Duodenal mucosa (tissue), 2 donors: ENCODE measurements around the gene ENO2.
"Not testable (repeated sequence)": the region's sequence is repeated elsewhere in the genome, so short reads cannot be mapped to it uniquely, and the experiment has no call there.

Experiments used
- H3K27ac ChIP-seq: one replicate; pipeline ENCODE4 v1.7.0; 2013; ENCODE audit warnings: low read depth, low read length
- H3K27me3 ChIP-seq, 2 donors: one replicate each; pipeline ENCODE4 v1.7.0; 2013; ENCODE audit warnings: low read length in 2 of 2, control low read depth in 1 of 2; ENCODE audit not compliant: insufficient read depth in 2 of 2, control insufficient read depth in 1 of 2
- H3K36me3 ChIP-seq, 2 donors: one replicate each; pipeline ENCODE4 v1.7.0; 2013; ENCODE audit warnings: low read length in 2 of 2, control low read depth in 1 of 2; ENCODE audit not compliant: insufficient read depth in 2 of 2, control insufficient read depth in 1 of 2
- H3K4me1 ChIP-seq, 2 donors: one replicate each; pipeline ENCODE4 v1.7.0; 2013; ENCODE audit warnings: low read length in 2 of 2, control low read depth in 1 of 2; ENCODE audit not compliant: insufficient read depth in 2 of 2, control insufficient read depth in 1 of 2
- H3K4me3 ChIP-seq, 2 donors: one replicate each; pipeline ENCODE4 v1.7.0; 2013; ENCODE audit warnings: low read length in 2 of 2, low read depth in 1 of 2
- H3K9ac ChIP-seq, 2 donors: one replicate each; pipeline ENCODE4 v1.7.0; 2013; ENCODE audit warnings: low read length in 2 of 2, low read depth in 1 of 2
- H3K9me3 ChIP-seq, 2 donors: one replicate each; pipeline ENCODE4 v1.7.0; 2013; ENCODE audit warnings: low read length in 2 of 2, control low read depth in 1 of 2; ENCODE audit not compliant: control insufficient read depth in 1 of 2

ENO2 gene

DNA sequence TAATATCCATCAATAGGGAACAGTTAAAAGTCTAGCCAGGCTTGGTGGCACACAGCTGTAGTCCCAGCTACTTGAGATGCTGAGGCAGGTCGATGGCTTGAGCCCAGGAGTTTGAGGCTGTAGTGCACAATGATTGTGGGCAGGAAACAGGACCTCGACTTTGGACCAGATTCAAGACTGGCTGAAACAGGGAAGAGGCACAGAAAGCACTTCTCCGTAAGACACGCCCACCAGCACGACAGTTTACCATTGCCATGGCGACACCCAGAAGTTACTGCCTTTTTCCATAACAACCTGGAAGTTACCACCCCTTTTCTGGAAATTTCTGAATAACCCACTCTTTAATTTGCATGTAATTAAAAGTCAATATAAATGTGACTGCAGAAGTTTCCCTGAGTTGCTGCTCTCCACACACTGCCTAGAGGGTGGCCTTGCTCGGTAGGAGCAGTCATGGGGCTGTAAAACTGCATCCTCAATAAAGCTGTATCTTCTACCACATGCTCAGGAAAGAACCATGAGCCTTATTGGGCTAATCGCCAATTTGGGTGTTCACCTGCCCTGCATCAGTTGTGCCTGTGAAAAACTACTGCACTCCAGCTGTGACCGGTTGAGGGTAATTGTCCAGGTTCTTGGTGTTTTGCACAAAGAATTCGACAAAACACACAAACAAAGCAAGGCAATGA lies 14.4 kb upstream of the ENO2 start:
- no peaks in the 10 kb centered on the region for H3K27me3 ChIP-seq
- no peaks in the 10 kb centered on the region for H3K9me3 ChIP-seq
- peak overlapping the region; percentile 13 for H3K27ac ChIP-seq
- no peak overlapping the region for H3K9ac ChIP-seq
- no peak overlapping the region for H3K4me3 ChIP-seq
- H3K36me3 ChIP-seq = no peaks in the 10 kb centered on the region
- peaks cover 17 to 34% of the 10 kb centered on the region in 2 donors for H3K4me1 ChIP-seq

DNA sequence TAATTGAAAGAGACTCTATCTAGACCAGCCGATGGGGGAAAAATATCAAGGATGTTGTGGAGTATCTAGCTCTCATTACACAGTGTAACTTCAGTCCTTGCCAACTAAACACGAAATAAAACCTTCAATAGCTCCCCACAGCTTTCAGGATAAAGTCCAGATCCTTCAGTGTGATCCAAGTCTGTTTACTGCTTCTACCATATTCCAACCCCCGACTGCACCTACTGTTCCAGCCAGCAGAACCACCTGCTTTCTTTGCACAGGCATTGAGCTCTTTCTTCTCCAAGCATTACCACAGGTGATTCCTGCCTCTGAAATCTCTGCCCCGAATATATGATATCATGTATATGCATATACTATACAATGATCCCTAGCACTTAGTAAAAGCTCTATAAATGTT lies 11.9 kb upstream of the ENO2 start:
- Histone ChIP-seq H3K36me3 (no peaks in the 10 kb centered on the region), H3K4me1 (peaks cover 23 to 38% of the 10 kb centered on the region in 2 donors), H3K27me3 (no peaks in the 10 kb centered on the region), H3K4me3 (no peak overlapping the region), H3K27ac (no peak overlapping the region), H3K9ac (no peak overlapping the region), H3K9me3 (no peaks in the 10 kb centered on the region)

DNA sequence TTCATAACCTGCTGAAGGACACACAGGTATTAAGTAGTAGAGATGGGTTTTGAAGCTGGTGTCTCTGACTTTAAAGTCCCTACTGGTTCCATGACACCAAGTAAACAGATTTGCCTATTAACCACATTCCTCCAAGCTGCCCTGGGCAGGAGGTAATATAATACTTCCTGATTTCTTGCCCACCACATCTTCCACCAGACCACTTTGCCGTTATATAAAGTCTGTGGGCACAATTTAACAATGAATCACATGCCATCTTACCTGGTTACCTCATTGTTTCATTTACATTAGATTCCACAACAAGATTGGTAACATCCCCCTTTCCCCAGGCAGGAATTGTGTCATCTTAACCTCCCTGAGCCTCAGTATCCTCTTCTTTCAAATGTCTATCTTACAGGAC lies 10.7 kb upstream of the ENO2 start:
- no peaks in the 10 kb centered on the region for H3K27me3 ChIP-seq
- no peak overlapping the region for H3K9ac ChIP-seq
- H3K36me3 ChIP-seq = no peaks in the 10 kb centered on the region
- no peak overlapping the region for H3K27ac ChIP-seq
- no peaks in the 10 kb centered on the region for H3K9me3 ChIP-seq
- peaks cover 23 to 38% of the 10 kb centered on the region in 2 donors for H3K4me1 ChIP-seq
- no peak overlapping the region for H3K4me3 ChIP-seq

DNA sequence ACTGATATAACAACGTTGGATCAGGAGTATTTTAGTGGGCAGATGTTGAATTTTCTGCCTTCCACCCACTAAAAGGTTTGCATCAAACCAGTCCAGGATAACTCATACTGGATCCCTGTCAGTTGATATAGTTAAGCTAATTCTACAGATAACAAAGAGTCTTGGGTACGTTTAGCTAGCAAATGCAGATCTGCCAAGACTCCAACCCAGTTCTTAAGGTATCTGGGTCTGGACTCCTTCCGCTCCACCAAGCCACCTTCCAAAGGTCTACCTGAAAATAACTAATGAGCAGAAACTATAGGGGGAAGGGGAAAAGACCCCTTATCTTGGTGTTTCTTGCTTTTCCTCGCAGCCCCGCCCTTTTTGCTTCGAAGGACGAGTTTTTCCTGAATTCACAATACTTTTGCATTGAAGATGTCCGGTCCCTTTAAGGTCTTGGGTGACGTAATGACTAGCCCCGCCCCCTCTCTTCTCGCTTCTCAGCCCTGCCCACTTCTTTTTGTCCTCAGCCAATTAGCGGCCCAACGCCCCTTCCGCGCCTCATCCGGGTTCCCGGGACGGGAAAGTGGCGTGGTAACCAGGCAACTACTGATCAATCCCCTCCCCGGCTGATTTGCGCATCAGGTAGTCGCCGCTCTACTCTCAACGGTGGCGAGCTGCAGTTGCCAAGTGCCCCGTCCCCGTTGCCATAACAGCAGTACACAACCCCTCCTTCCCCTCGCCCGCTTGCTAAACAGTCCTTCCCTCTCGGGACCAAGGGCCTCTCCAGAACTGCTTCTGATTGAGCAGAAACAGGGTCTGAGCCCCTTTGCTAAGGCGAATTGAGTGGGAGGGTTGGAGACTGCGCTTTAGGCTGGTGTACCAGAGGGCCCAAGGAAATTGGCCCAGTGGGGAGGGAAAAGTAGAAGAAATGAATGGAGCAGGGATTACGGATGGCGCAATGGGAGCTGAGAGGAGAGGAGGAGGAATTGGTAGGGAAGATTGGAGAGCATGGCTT lies 9.8 kb upstream of the ENO2 start, which contains the start of gene LRRC23:
Gene LRRC23, plus strand, starts transcription at position 543 of the 997 bp plus-strand sequence. CDS start 812 bp downstream, outside the sequence.
- H3K9me3 ChIP-seq = no peaks in the 10 kb centered on the region
- peak within 1 kb of the TSS; percentile 80 to 99 for H3K4me3 ChIP-seq
- peak within 1 kb of the TSS; percentile 76 to 93 for H3K9ac ChIP-seq
- H3K36me3 ChIP-seq = no peaks in the 10 kb centered on the region
- peaks cover 23 to 33% of the 10 kb centered on the region in 2 donors for H3K4me1 ChIP-seq
- no peaks in the 10 kb centered on the region for H3K27me3 ChIP-seq
- peak within 1 kb of the TSS; percentile 82 for H3K27ac ChIP-seq

DNA sequence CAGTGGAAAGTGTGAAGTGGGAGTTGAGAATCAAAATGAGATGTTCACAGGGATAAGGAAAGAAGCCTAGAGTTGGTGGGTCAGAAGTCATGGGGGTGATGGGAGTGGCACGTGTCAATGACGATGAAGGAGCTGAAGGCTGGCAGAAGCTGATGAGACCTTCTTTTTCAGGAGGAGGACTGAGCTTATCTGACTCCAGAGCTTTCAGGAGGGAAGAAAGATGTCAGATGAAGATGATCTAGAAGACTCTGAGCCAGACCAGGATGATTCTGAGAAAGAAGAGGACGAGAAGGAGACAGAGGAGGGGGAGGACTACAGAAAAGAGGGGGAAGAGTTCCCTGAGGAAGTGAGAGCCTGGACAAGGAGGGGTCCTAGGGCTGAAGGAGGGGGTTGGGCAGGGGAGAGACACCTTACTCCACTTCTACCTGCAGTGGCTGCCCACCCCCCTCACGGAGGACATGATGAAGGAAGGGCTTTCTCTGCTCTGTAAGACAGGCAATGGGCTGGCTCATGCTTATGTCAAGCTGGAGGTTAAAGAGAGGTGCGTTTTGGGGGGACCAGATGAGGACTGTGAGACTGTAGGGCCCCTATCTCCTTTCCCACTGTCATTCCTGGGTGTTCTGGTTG lies 8.9 kb upstream of the ENO2 start:
- Histone ChIP-seq H3K27ac (no peak overlapping the region), H3K36me3 (no peaks in the 10 kb centered on the region), H3K27me3 (no peaks in the 10 kb centered on the region), H3K4me1 (peaks cover 19 to 27% of the 10 kb centered on the region in 2 donors), H3K9me3 (no peaks in the 10 kb centered on the region), H3K9ac (peak overlapping the region; percentile 76 to 93), H3K4me3 (peak overlapping the region; percentile 80 to 99)

DNA sequence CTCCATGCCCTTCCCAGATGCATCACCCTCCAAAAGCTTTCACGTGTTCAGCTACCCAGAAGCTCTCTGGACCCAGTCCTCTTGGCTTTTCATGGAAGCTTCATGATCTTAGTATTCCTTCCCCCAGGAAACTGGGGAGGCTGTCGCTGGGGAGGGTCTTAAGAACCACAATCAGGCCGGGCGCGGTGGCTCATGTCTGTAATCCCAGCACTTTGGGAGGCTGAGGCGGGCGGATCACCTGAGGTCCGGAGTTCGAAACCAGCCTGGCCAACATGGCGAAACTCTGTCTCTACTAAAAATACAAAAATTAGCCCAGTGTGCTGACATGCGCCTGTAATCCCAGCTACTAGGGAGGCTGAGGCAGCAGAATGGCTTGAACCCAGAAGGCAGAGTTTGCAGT lies 6.2 kb upstream of the ENO2 start:
- not testable (repeated sequence) for H3K9ac ChIP-seq

DNA sequence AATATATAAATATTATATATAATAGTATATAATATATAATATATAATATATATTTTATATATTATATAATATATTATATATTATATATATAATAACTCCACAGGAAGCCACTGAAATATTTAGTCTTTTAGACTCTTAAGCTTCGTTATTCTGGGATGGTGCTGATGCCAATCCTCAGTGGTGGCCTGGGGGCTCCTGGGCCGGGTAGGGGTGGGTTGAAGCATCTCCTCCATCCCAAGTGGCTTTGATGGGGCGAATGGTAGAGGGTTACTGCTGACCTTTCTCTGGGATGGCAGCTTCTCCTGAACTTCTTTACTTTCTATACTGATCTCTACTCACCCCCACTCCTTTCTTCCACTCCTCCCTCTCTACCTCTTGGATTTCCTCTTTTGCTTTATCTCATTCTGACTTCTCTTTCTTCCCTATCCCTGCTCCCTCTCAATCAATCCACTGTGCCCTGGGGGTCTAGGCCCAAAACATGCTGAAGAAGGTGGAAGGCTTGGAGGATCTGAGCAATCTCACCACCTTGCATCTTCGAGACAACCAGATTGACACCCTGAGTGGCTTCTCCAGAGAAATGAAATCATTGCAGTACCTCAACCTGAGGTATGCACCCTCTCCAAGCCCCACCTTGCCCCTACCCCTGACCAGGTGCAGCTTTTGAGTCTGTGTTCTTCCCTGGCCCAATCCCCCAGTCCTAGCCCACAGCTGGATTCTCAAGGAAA lies 4.8 kb upstream of the ENO2 start:
- Histone ChIP-seq H3K36me3 (no peaks in the 10 kb centered on the region), H3K4me3 (no peak overlapping the region), H3K9me3 (no peaks in the 10 kb centered on the region), H3K27me3 (peaks cover 10 to 12% of the 10 kb centered on the region in 2 donors), H3K4me1 (peaks cover 13% of the 10 kb centered on the region in 2 donors), H3K9ac (no peak overlapping the region), H3K27ac (no peak overlapping the region)

More for the DNA sequence above, 6.2 kb upstream of the ENO2 start:
- peaks cover 14 to 19% of the 10 kb centered on the region in 2 donors for H3K4me1 ChIP-seq
- not testable (repeated sequence) for H3K9me3 ChIP-seq, H3K4me3 ChIP-seq, H3K27ac ChIP-seq, H3K36me3 ChIP-seq
- peaks cover 6 to 11% of the 10 kb centered on the region in 2 donors for H3K27me3 ChIP-seq

DNA sequence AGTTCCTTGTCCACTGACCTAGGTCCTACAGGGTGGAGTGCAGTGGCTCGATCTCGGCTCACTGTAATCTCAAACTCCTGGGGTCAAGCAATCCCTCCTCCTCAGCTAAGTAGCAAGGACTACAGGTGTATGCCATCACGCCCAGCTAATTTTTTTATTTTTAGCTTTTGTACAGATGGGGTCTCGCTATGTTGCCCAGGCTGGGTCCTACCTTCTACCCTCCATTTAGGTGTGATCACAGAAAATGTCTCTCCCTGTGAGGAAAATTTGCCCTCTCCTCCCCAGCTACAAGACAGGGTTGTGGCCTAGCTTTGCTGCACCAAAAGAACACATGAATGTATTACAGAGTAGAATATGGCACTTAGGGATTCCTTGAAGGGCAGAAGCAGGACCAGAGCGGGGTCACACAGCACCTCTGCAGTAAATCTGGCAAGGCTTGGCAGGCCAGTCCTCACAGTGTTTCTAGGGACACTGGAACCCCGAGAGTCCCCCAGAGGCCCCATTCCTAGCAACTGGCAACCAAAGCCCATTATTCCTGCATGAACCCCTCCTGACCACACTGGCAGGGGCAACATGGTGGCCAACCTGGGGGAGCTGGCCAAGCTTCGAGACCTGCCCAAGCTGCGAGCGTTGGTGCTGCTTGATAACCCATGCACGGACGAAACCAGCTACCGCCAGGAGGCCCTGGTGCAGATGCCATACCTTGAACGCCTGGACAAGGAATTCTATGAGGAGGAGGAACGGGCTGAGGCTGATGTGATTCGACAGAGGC lies 2.0 kb upstream of the ENO2 start:
- no peaks in the 10 kb centered on the region for H3K36me3 ChIP-seq
- peaks cover 10 to 12% of the 10 kb centered on the region in 2 donors for H3K27me3 ChIP-seq
- H3K4me1 ChIP-seq = peaks cover 12 to 16% of the 10 kb centered on the region in 2 donors
- H3K4me3 ChIP-seq = no peak overlapping the region
- no peaks in the 10 kb centered on the region for H3K9me3 ChIP-seq
- H3K9ac ChIP-seq = no peak overlapping the region
- H3K27ac ChIP-seq = no peak overlapping the region
